KOPT-K1 (cell line): ENCODE measurements around the gene C2CD5.

Source experiments
- H3K27ac ChIP-seq: fragments of 200-600 bp; sonication (generic); 2 replicates; pipeline ENCODE4 v1.5.1; 2016; ENCODE audit warnings: antibody characterized with exemption, mild to moderate bottlenecking, low read depth, low read length; ENCODE audit not compliant: poor library complexity, severe bottlenecking
- H3K36me3 ChIP-seq: fragments of 200-600 bp; sonication (generic); 2 replicates; pipeline ENCODE4 v1.5.1; 2017; ENCODE audit warnings: antibody characterized with exemption, mild to moderate bottlenecking, low read length, moderate library complexity; ENCODE audit not compliant: insufficient read depth
- H3K9me3 ChIP-seq: fragments of 200-600 bp; sonication (generic); 2 replicates; pipeline ENCODE4 v1.5.1; 2017; ENCODE audit warnings: antibody characterized with exemption, low read length, mild to moderate bottlenecking; ENCODE audit not compliant: insufficient read depth, poor library complexity, severe bottlenecking

C2CD5 gene

GRCh38 chr12:22435583-22435982 is 108.8 kb downstream of the C2CD5 start:
- Histone ChIP-seq H3K9me3 (no peaks in the 10 kb centered on the region), H3K36me3 (no peaks in the 10 kb centered on the region), H3K27ac (no peak overlapping the region)

GRCh38 chr12:22431693-22432251 is 112.6 kb downstream of the C2CD5 start:
- Histone ChIP-seq H3K36me3 (no peaks in the 10 kb centered on the region), H3K9me3 (no peaks in the 10 kb centered on the region), H3K27ac (no peak overlapping the region)

GRCh38 chr12:22416801-22417200 is 127.5 kb downstream of the C2CD5 start:
- Histone ChIP-seq H3K36me3 (no peaks in the 10 kb centered on the region), H3K27ac (no peak overlapping the region)

GRCh38 chr12:22415342-22416309 is 128.7 kb downstream of the C2CD5 start:
- Histone ChIP-seq H3K36me3 (no peaks in the 10 kb centered on the region), H3K9me3 (no peaks in the 10 kb centered on the region), H3K27ac (no peak overlapping the region)

More at GRCh38 chr12:22416801-22417200, 127.5 kb downstream of the C2CD5 start:
- H3K9me3 ChIP-seq: no peaks in the 10 kb centered on the region

GRCh38 chr12:22414742-22415141 is 129.6 kb downstream of the C2CD5 start:
- Histone ChIP-seq H3K27ac (no peak overlapping the region), H3K9me3 (no peaks in the 10 kb centered on the region), H3K36me3 (no peaks in the 10 kb centered on the region)

- Histone ChIP-seq H3K36me3 (no peaks in the 10 kb centered on the region), H3K9me3 (no peaks in the 10 kb centered on the region), H3K27ac (no peak overlapping the region)
Measured at GRCh38 chr12:22413592-22413991, 130.8 kb downstream of the C2CD5 start.

- Histone ChIP-seq H3K27ac (no peak overlapping the region), H3K9me3 (no peaks in the 10 kb centered on the region), H3K36me3 (no peaks in the 10 kb centered on the region)
Measured at GRCh38 chr12:22412581-22412980, 131.8 kb downstream of the C2CD5 start.

- no peaks in the 10 kb centered on the region for H3K36me3 ChIP-seq
- H3K9me3 ChIP-seq: no peaks in the 10 kb centered on the region
- no peak overlapping the region for H3K27ac ChIP-seq
Measured at GRCh38 chr12:22410486-22410885, 133.9 kb downstream of the C2CD5 start.

GRCh38 chr12:22409377-22410164 is 134.8 kb downstream of the C2CD5 start:
- H3K9me3 ChIP-seq: no peaks in the 10 kb centered on the region
- no peak overlapping the region for H3K27ac ChIP-seq
- no peaks in the 10 kb centered on the region for H3K36me3 ChIP-seq

- H3K9me3 ChIP-seq: no peaks in the 10 kb centered on the region
- no peaks in the 10 kb centered on the region for H3K36me3 ChIP-seq
- H3K27ac ChIP-seq: no peak overlapping the region
Measured at GRCh38 chr12:22408610-22409376, 135.5 kb downstream of the C2CD5 start.

GRCh38 chr12:22407397-22407796 is 136.9 kb downstream of the C2CD5 start:
- Histone ChIP-seq H3K27ac (no peak overlapping the region), H3K9me3 (no peaks in the 10 kb centered on the region), H3K36me3 (no peaks in the 10 kb centered on the region)

GRCh38 chr12:22406627-22407026 is 137.7 kb downstream of the C2CD5 start:
- Histone ChIP-seq H3K27ac (no peak overlapping the region), H3K9me3 (no peaks in the 10 kb centered on the region), H3K36me3 (no peaks in the 10 kb centered on the region)

GRCh38 chr12:22399464-22400180 is 144.7 kb downstream of the C2CD5 start:
- Histone ChIP-seq H3K36me3 (no peaks in the 10 kb centered on the region), H3K27ac (no peak overlapping the region), H3K9me3 (no peaks in the 10 kb centered on the region)
